ENCODE measurements around the gene COL2A1. TPM values are rescaled to one million over a fixed set of nuclear protein-coding genes. Genes with fewer than 3 reads are reported as not detected.

The COL2A1 gene
- total and polyA plus RNA-seq, 4 donors, result 321 TPM; not detected in 3

GRCh38 chr12:48018618-48018995 lies 14.3 kb upstream of the COL2A1 start:
- H3K36me3 ChIP-seq (ENCODE audit: control insufficient read depth in 4 of 4, insufficient read depth in 3 of 4, low read depth in 1 of 4, low read length in 3 of 4), result no peaks in the 10 kb centered on the region
- TF ChIP-seq SP1 (IDR thresholded peaks at IDR 0.05), result no peak
- no peak for TF ChIP-seq REST (IDR thresholded peaks at IDR 0.05)
- no peak for TF ChIP-seq NR2F2 (IDR thresholded peaks at IDR 0.05)
- TF ChIP-seq EGR1 (IDR thresholded peaks at IDR 0.05; ENCODE audit: low read depth in 2 of 2), result no peak
- no peak for TF ChIP-seq MAX (IDR thresholded peaks at IDR 0.05)
- no peak for TF ChIP-seq ZBTB33 (IDR thresholded peaks at IDR 0.05)
- TF ChIP-seq YY1 (IDR thresholded peaks at IDR 0.05), result no peak
- no peak for TF ChIP-seq CTCF (IDR thresholded peaks at IDR 0.05; ENCODE audit: low read depth, low read length, missing input control)
- TF ChIP-seq FOXA2 (IDR thresholded peaks at IDR 0.05), result no peak
- no peak for TF ChIP-seq JUND (IDR thresholded peaks at IDR 0.05)
- no peak for TF ChIP-seq TAF1 (conservative IDR thresholded peaks at IDR 0.05)
- no peak for TF ChIP-seq ATF3 (IDR thresholded peaks at IDR 0.05)
- TF ChIP-seq RXRA (IDR thresholded peaks at IDR 0.05), result no peak
- no peak for TF ChIP-seq HNF4A (conservative IDR thresholded peaks at IDR 0.05)
- no peak for TF ChIP-seq GABPA (IDR thresholded peaks at IDR 0.05 in 1 of 2, conservative IDR thresholded peaks at IDR 0.05 in 1 of 2)
- peaks cover 0 to 10% (median 0%) of the 10 kb centered on the region in 4 donors for H3K27me3 ChIP-seq (ENCODE audit: control insufficient read depth in 4 of 4, insufficient read depth in 4 of 4, low read length in 3 of 4)
- H3K9ac ChIP-seq (ENCODE audit: low read depth in 1 of 2, low read length in 2 of 2), result no peak overlapping the region
- WGBS, result 91% methylated on average over 4 of the region's 4 CpGs
- no peaks in the 10 kb centered on the region for H3K9me3 ChIP-seq (ENCODE audit: control insufficient read depth in 4 of 4, low read length in 3 of 4)
- no peaks in the 10 kb centered on the region for H3K4me1 ChIP-seq (ENCODE audit: control insufficient read depth in 4 of 4, insufficient read depth in 4 of 4, low read length in 3 of 4)
- no peak overlapping the region for H3K27ac ChIP-seq (ENCODE audit: low read depth in 1 of 2, low read length in 2 of 2)
- no peak overlapping the region for H3K4me3 ChIP-seq (ENCODE audit: low read depth in 1 of 3, low read length in 3 of 3)
- no peak for DNase-seq (ENCODE audit: low spot score)

All from liver (tissue), 9 donors.